GM18858 (cell line): Measurements from ENCODE around the gene UCP3.
A peak's percentile ranks its signal among the peaks of the same experiment; 100 is the strongest.

Experiments used
- ATAC-seq: cut with Tn5 transposase; IDR thresholded peaks from one replicate; pipeline ENCODE4 v1.9.1; 2021; ENCODE audit not compliant: unreplicated experiment

The UCP3 gene

GRCh38 chr11:74019104-74019738 lies 10.3 kb upstream of the UCP3 start:
- no peak for ATAC-seq

DNA sequence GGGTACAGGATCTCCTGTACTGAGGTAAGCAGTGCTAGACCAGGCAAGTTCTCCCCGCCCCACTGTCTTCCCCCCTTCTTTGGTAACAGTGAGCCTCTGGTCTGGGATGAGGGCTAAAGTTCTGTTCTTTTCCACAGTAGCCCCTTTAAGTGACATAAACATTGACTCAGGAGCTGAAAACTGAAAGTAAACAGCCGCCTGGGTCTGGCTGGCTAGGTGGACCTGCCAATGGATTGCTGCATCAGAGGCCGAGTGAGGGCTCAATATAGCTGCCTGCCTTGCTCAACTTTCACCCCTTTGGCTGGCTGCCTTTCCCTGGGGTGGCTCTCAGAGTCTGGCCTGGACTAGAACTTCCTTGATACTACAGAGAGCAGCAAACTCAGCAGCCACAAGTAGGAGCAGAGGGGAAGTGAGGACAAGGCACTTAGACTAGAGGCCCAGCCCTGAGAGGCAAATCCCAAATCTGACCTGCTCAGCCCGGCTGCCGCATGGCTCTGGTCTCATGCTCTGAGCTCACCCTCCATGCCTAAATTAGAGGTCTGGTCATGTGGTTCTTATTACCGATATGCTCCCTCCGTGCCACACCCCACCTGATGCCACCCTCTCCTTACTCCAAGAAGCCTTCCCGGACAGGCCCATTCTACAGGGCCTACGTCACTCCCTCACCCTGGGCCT lies 9.6 kb upstream of the UCP3 start:
- ATAC-seq: no peak

DNA sequence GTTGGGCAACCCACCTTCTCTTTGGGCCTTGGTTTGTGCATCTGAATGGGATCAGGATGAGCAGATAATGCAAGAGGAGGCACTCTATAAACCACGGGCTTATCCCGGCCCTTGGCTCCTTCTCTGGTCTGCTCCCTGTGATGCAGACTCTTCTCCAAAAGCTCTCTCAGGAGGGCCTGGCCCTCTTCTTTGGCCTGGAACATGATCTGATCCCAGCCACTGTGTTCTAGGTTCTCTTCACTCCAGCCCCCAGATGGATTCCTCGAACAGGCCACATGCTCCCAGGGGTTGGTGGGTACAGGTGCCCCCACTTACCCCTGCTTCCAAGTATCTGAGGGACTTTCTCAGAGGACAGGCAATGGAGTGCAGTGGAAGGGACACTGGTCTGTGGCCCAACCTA lies 8.7 kb upstream of the UCP3 start:
- ATAC-seq: no peak

DNA sequence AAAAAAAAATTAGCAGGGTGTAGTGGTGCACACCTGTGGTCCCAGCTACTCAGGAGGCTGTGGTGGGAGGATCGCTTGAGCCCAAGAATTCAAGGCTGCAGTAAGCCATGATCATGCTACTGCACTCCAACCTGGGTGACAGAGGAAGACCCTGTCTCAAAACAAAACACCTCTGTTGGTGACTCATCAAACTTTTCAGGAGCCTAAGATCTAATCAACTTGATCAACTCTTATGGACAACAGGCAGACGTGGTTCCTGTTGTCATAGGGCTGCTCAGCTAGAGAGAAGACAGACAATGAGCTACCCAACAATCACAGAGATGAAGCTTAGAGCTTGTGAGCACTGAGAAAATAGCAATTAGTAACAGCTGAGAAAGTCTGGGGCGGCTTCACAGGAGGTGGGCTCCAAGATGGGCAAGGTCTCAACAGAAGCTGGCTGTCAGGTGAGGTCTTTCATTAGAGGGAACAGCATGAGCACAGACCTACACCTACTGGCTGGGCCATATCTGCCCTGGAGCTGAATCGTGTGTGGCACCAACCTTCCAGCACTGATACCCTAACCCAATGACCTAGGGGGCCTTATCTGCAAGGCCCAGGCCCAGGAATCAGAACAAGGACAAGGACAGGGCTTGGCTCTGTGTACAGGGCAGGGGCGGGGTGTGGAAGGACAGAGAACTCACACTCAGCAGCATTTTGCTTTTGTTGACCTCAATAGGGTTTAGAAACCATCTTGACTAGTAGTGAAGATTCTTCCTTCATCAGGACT lies 7.2 kb upstream of the UCP3 start:
- ATAC-seq: no peak

DNA sequence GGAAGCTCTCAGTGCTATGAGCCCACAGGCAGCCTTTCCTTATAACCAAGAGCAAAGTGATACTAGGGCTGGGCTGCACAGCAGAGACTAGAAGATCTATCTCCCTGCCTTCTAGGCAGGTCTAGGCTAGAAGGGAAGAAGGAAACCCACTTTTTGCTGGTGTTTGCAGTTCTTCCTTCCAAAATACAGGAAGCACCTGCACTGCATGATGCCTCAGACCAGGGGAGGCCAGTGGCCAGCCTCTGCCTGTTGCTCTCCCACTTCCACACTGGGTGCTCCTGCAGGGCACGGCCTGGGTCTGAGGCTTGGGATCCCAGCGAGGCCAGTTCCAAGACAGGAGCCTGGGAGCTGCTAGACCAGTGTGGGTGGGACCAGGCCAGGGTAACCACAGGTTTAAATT lies 6.0 kb upstream of the UCP3 start:
- no peak for ATAC-seq

- no peak for ATAC-seq
Measured at GRCh38 chr11:74013141-74013540, 4.3 kb upstream of the UCP3 start.

DNA sequence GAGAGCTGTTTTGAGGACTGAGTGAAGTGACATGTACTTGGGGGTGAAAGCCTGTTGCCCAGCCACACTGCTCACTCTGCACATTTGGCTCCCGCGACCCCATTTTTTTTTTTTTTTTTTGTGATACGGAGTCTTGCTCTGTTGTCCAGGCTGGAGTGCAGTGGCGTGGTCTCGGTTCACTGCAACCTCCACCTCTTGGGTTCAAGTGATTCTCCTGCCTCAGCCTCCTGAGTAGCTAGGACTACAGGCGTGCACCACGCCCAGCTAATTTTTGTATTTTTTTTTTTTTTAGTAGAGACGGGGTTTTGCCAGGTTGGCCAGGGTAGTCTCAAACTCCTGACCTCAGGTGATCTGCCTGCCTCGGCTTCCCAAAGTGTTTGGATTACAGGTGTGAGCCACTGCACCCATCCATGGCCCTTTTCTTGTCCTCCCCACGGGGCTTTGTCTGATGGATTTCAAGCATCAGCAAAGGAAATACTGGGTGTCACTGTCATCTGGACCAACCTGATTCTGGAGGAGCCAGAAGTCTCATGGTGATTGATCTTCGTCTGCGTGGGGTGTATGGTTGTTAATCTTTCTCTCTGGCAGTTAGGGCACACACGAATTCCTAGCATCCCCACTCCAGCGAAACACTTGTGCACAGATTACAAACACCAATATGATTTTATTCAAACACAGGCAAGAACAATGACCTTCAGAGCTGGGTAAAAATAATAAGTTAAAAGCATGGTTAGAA lies 3.4 kb upstream of the UCP3 start:
- no peak for ATAC-seq

DNA sequence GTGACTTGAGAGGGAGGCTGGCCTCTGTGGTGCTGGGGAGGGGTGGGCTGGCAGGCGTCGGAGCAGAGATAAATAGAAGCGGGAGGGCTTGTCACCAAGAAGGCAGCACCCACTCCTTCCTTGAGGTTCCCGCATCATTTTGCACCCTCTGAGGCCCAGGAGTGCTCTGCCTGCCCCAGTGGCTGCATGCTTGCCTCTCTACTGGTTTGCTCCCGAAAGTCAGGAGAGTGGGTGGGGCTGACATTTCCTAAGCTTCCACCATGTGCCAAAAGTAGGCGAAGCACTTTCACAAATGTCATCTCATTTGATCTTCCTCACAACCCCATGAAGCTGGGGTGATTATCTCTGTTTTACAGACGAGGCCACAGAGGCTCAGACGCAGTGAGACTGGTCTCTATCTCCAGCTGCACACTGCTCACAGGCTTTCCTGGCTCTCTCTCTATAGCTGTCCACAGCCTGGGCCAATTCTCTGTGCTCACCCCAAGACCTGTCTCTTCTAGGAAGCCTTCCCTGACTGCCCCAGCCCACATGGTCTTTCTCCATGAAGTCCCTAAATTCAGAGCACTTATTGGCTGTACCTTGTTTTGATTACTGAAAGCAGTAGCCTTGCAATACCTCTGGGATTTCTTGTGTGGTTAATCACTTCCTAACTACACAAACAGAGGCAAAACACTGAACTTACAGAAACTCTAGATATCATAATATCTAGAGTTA lies 2.6 kb upstream of the UCP3 start:
- peak; percentile 62 for ATAC-seq

GRCh38 chr11:74010306-74011300 lies 1.7 kb upstream of the UCP3 start:
- ATAC-seq: no peak

DNA sequence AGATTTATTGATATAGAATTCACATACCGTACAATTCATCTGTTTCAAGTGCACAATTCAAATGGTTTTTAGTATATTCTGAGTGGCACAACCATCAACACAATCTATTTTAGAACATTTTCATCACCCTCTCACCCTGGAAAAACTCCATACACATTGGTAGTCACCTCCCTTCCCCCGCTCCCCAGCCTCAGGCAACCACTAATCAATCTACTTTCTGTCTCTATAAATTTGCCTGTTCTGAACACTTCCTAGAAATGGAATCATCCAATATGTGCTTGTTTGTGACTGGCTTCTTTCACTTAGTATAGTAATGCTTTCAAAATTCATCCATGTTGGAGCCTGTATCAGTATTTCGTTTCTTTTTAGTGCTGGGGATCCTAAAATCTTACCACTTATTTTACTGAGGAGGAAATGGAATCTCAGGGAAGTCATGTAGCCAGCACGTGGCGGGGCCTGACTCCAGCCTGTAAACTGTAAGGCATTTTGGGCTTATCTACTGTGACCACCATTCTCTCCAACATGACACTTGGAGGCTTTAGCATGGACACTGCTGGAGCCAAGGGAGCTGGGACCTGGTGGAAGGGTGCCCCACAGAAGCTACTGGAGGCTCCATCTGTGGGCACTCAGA lies 905 bp upstream of the UCP3 start:
- no peak for ATAC-seq

DNA sequence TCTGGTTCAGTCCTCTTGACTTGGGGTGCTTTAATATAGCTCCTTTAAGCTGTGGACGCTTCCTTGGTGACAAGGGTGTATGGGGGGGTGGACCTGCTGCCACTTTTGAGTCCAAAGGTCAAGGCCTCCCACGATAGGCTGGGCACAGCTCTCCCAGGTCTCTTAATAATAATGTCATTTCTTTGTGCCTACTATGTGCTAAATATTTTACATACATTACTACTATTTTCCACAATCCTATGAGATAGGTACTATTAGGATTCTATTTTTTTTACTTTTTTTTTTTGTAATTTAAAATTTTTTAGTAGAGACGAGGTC lies 304 bp upstream of the UCP3 start:
- no peak for ATAC-seq

DNA sequence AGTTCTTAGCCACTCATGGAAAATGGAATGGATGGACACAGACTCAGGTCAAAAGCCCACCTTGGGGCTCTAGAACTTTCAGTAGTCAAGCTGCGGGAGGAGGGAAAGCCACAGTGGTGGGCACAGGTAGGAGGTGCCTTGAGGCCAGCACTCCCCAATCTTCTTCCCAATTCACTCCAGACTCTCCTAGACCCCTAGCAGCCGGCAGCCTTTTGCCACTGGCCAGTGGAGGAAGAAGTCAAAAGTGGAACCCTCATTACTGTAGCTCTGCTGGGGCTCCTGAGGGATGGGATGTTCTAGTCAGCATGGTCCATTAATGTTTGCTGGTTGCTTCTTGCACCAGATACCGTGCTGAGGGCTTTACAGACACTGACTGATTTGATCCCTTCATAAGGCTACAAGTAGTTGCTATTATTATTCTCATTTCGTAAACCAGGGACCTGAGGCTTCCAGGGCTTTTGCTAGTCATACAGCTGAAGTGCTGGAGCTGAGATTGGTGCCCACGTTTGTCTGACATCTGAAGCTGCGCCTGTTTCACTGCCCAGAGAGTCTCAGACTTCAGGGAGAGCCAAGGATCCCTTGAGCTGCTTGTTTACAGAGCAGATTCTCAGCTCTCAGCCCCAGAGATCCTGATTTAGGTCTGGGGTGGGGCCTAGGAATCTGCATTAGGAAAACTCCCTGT lies 1.1 kb downstream of the UCP3 start:
- ATAC-seq: no peak

DNA sequence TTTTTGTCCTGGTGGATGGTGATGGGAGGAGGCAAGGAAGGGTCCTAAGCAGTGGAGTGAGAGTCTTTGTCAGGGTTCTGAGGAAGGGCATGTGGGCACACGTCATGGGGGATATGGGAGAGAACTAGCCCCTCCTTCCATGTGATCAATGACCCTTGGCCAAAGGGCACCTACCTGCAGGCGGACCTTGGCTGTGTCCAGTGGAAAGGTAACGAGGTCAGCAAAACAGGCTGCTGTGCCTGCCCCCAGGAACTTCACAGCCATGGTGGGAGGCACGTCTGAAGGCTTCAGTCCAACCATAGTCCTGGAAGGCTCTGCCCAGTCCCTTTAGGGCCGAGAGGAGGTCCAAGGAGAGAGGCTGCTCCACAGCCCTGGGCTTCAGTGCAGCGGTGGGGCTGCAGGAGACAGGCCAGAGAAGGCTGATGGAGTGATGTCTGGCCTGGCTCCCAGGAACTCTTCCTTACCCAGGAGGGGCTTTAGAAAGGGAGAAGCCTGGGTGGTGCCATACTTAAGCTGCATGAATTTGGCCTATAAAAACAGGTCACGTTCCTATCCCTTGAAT lies 2.1 kb downstream of the UCP3 start:
- ATAC-seq: no peak

DNA sequence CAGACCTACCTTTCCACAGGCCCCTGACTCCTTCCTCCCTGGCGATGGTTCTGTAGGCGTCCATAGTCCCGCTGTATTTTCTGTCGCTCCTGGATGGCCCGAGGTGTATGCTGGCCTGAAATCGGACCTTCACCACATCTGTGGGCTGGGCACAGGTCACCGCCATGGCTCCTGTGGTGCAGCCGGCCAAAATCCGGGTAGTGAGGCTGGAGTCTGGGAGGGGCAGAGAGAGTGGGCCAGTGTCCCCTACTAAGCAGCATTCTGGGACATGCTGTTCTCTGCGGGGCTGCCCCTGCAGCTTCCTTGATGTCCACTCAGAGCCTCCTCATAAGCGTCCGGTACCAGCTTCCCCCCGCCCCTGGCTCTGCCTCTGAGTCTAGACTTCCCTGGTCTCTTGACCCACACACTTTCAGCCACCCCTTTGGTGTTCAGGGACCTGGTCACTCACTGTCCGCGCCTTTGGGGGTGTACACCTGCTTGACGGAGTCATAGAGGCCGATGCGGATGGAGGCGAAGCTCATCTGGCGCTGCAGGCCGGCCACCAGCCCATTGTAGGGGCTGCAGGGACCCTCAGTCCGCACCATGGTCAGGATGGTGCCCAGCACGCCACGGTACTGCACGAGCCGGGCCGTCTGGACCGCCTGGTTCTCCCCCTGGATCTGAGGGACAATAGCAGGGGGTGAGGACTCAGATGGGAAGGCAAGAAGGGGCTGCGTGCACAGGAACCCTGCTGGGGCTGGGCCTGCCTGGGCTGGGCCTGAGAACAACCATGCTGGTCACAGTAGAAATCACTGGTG lies 3.0 kb downstream of the UCP3 start:
- ATAC-seq: no peak

GRCh38 chr11:74004759-74005615 lies 3.9 kb downstream of the UCP3 start:
- ATAC-seq: no peak

GRCh38 chr11:74004046-74004695 lies 4.7 kb downstream of the UCP3 start:
- no peak for ATAC-seq
